Dendritic cell treated with granulocyte-macrophage colony-stimulating factor and Interleukin-4, amounts not matched to agents 40 ng/mL and 50 ng/mL, for 4 days (primary cell): Measurements from ENCODE around the gene TFF1.
A peak's percentile ranks its signal among the peaks of the same experiment; 100 is the strongest.

Experiments
- H3K27ac Mint-ChIP-seq: one replicate; pipeline ENCODE4 v1.8.0; 2022; ENCODE audit warnings: mild to moderate bottlenecking, mixed read lengths
- H3K27me3 Mint-ChIP-seq: one replicate; pipeline ENCODE4 v1.8.0; 2022; ENCODE audit warnings: mild to moderate bottlenecking, mixed read lengths
- H3K36me3 Mint-ChIP-seq: one replicate; pipeline ENCODE4 v1.8.0; 2022; ENCODE audit warnings: low read depth, mixed read lengths
- H3K4me1 Mint-ChIP-seq: one replicate; pipeline ENCODE4 v1.8.0; 2022; ENCODE audit warnings: low read depth, mixed read lengths
- H3K4me3 Mint-ChIP-seq: one replicate; pipeline ENCODE4 v1.8.0; 2022; ENCODE audit warnings: mild to moderate bottlenecking, moderate library complexity, mixed read lengths
- H3K9me3 Mint-ChIP-seq: one replicate; pipeline ENCODE4 v1.8.0; 2022; ENCODE audit warnings: mixed read lengths
- intact Hi-C: fragments of 100-400 bp; cut with micrococcal nuclease; formaldehyde crosslinking; loops from one replicate; pipeline ENCODE4 v1.15.0; 2022

The TFF1 gene

DNA sequence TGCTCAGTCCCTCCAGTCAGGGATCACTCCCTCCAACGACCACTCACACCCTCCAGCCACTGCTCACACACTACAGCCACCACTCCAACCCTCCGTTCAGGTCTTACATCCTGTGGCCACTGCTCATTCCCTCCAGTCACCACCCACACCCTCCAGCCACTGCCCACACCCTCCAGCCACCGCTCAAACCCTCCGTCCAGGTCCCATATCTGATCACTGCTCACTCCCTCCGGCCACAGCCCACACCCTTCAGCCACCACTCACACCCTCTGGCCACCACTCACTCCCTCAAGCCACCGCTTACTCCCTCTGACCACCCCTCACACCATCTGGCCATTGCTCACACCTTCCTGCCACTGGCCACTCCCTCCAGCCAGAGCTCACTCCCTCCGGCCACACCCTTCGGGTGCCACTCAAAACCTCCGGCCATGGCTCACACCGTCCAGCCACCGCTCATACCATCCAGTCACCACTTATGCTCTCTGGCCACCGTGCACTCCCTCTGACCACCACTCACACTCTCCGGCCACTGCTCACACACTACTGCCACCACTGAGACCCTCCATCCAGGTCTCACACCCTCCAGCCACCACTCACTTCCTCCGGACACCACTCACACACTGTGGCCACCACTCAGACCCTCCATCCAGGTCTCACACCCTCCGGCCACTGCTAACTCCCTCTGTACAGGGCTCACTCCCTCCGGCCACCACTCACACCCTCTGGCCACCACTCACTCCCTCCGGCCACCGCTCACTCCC, 4.7 kb upstream of the TFF1 start:
- Mint-ChIP-seq H3K4me1 (no peaks in the 10 kb centered on the region), H3K9me3 (no peaks in the 10 kb centered on the region), H3K27me3 (peaks cover 11% of the 10 kb centered on the region), H3K36me3 (no peaks in the 10 kb centered on the region), H3K27ac (peak overlapping the region; percentile 1), H3K4me3 (no peak overlapping the region)
- intact Hi-C loops: no loop called here

DNA sequence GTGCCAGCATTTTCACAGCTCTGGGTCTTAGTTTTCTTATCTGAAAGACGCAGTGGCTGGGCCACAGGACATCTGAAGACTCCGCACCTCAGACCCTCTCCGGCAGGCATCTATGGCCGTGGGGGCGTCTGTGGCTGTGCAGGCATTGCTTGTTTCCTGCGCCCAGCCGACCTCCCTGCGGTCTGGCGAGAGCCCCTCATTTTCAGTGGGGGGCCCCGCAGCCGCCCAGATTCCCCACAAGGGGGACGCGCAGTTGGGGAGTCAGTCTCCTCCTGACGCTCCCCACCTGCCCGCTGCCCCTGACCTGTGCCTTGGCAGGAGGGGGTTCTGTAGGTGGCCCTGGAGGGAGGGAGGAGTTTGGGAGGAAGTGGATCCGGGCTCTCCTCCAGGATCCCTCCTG, 3.5 kb upstream of the TFF1 start:
- peaks cover 6% of the 10 kb centered on the region for H3K27me3 Mint-ChIP-seq
- H3K27ac Mint-ChIP-seq: no peak overlapping the region
- no peaks in the 10 kb centered on the region for H3K4me1 Mint-ChIP-seq
- no peaks in the 10 kb centered on the region for H3K9me3 Mint-ChIP-seq
- H3K4me3 Mint-ChIP-seq: no peak overlapping the region
- intact Hi-C loops: no loop called here
- no peaks in the 10 kb centered on the region for H3K36me3 Mint-ChIP-seq

DNA sequence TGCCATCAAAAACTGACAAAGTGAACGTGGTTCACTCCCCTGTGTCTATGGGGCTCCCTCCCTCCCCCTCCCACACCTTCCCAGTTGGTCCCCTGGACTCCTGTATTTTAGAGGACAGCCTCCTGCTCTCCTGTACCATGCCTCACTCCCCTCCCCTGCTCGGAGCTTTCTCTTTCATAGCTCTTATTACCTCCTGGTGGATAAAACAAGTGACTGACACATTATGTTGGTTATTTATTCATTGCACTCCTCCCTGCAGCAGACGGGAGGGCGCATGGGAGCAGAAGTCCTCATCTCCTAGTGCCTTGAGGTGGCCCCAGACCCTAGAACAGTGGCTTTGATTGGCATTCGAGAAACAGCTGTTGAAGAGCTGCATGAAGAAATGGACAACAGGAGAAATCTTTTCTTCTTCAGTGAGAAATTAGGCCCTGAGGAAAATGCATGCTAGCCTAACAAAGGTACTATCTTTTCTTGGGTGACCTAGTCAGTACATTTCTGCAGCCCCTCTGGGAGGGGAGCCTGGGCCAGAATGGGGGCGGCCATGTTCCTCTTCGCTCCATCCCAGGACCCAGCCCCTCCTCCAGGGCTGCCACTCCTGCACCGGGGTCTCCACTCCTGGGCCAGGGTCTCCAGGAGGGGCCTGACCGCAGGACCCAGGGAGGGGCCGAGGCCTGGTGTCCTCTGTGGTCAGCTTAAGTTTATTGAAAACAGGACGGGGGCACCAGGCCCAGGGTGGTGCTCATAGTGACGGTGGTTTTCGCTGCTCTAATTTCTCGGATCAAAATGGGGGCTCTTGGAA, 1.2 kb upstream of the TFF1 start:
- H3K27ac Mint-ChIP-seq: no peak overlapping the region
- H3K4me1 Mint-ChIP-seq: peaks cover 10% of the 10 kb centered on the region
- intact Hi-C loops: no loop called here
- H3K4me3 Mint-ChIP-seq: no peak overlapping the region
- no peaks in the 10 kb centered on the region for H3K9me3 Mint-ChIP-seq
- H3K36me3 Mint-ChIP-seq: no peaks in the 10 kb centered on the region
- H3K27me3 Mint-ChIP-seq: peaks cover 17% of the 10 kb centered on the region

- no peak overlapping the region for H3K4me3 Mint-ChIP-seq
- H3K4me1 Mint-ChIP-seq: peaks cover 10% of the 10 kb centered on the region
- H3K36me3 Mint-ChIP-seq: no peaks in the 10 kb centered on the region
- no peaks in the 10 kb centered on the region for H3K9me3 Mint-ChIP-seq
- no peak overlapping the region for H3K27ac Mint-ChIP-seq
- H3K27me3 Mint-ChIP-seq: peaks cover 16% of the 10 kb centered on the region
- intact Hi-C loops: no loop called here
These were observed 565 bp downstream of the TFF1 start for GRCh38 chr21:42365770-42366169.

DNA sequence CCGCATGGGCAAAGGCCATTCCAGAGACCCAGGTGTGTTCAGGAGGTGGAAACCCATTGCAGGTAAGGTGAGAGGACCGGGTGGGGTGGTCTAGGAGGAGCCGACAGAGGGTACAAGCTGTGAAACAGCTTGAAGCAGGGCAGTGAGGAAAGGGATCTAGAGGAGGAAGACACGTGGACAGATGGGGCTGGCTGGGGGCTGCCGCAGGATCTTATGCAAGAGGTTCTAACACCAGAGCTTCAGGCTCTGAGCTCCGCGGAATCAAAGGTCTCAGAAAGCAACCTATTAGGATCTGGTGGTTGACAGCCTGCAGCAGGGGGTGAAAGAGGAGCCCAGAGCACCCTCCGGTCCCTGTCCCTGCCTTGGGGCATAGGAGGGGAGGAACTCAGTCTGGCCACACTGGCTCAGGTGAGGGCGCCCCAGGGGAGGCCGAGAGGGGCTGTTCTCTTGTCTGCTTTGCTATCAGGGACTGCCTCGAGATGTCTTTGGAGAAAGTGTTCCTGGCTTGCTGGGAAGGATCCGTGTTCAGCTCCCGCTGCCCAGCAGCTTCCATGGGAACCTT, 1.9 kb downstream of the TFF1 start:
- Mint-ChIP-seq H3K9me3 (no peaks in the 10 kb centered on the region), H3K4me3 (no peak overlapping the region), H3K27ac (no peak overlapping the region), H3K27me3 (peaks cover 14% of the 10 kb centered on the region), H3K4me1 (peaks cover 10% of the 10 kb centered on the region), H3K36me3 (no peaks in the 10 kb centered on the region)
- intact Hi-C loops: no loop called here

GRCh38 chr21:42363312-42363711, 3.0 kb downstream of the TFF1 start:
- Mint-ChIP-seq H3K4me3 (no peak overlapping the region), H3K27me3 (peaks cover 14% of the 10 kb centered on the region), H3K9me3 (no peaks in the 10 kb centered on the region), H3K27ac (no peak overlapping the region), H3K36me3 (no peaks in the 10 kb centered on the region), H3K4me1 (peaks cover 10% of the 10 kb centered on the region)
- intact Hi-C loops: no loop called here

DNA sequence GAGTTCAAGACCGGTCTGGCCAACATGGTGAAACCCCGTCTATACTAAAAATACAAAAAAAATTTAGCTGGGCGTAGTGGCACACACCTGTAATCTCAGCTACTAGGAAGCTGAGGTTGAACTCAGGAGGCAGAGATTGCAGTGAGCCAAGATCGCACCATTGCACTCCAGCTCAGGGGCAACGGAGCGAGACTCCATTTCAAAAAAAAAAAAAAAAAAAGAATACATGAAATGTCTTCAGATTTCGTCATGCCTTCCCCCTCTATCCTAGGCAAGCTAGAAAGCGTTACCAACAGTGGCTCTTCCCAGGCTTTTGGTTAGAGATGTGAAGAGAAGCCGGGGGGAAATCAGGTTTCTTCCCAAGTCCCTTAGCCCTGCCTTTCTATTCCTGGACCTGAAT, 3.6 kb downstream of the TFF1 start:
- no peak overlapping the region for H3K4me3 Mint-ChIP-seq
- H3K4me1 Mint-ChIP-seq: peaks cover 10% of the 10 kb centered on the region
- H3K27me3 Mint-ChIP-seq: peaks cover 14% of the 10 kb centered on the region
- intact Hi-C loops: no loop called here
- H3K27ac Mint-ChIP-seq: no peak overlapping the region
- no peaks in the 10 kb centered on the region for H3K9me3 Mint-ChIP-seq
- no peaks in the 10 kb centered on the region for H3K36me3 Mint-ChIP-seq

- Mint-ChIP-seq H3K4me3 (no peak overlapping the region), H3K9me3 (no peaks in the 10 kb centered on the region), H3K36me3 (no peaks in the 10 kb centered on the region), H3K4me1 (peaks cover 10% of the 10 kb centered on the region), H3K27me3 (peaks cover 14% of the 10 kb centered on the region), H3K27ac (no peak overlapping the region)
- intact Hi-C loops: no loop called here
These were observed 4.1 kb downstream of the TFF1 start for GRCh38 chr21:42362198-42362597.

GRCh38 chr21:42361286-42361685, 5.0 kb downstream of the TFF1 start:
- Mint-ChIP-seq H3K4me1 (peaks cover 10% of the 10 kb centered on the region), H3K4me3 (no peak overlapping the region), H3K9me3 (no peaks in the 10 kb centered on the region), H3K36me3 (no peaks in the 10 kb centered on the region), H3K27ac (no peak overlapping the region), H3K27me3 (peaks cover 14% of the 10 kb centered on the region)
- intact Hi-C loops: no loop called here

DNA sequence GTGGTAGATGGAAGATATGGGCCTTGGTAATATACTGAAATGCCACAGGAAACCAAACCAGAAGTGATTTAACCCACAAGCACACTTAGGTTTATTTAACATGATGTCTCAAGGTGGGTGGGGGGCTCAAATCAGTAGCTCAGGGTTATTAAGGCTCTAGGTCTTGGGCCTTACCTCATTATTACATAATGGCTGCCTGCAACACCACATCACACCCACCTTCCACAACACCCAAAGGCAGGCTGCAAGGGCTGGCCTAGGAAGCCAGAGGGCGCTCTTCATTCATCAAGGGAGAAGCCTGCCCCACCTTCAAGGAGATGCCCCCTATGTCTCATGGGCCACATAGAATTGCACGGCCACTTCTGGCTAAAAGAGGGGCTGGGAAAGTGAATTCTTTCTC, 6.0 kb downstream of the TFF1 start:
- peaks cover 14% of the 10 kb centered on the region for H3K27me3 Mint-ChIP-seq
- peaks cover under 1% of the 10 kb centered on the region for H3K9me3 Mint-ChIP-seq
- no peak overlapping the region for H3K4me3 Mint-ChIP-seq
- no peaks in the 10 kb centered on the region for H3K36me3 Mint-ChIP-seq
- intact Hi-C loops: no loop called here
- H3K27ac Mint-ChIP-seq: no peak overlapping the region
- peaks cover 10% of the 10 kb centered on the region for H3K4me1 Mint-ChIP-seq

DNA sequence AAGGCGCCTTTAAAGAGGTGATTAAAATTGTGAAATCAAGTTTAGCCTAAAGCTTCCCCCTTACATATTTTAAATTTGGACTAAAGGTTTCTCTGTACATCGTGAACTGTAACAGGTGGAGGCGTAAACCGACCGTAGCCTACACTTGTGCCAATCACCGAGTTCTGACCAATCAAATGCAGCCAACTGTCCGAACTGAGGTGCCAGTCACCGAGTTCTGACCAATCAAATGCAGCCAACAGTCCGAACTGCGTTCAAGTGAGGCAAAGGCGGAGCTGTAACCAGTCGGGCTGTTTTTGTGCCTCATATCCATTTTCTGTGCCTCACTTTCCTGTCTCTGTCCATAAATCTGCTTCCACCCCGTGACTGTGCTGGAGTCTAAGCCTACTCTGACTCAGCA, 7.4 kb downstream of the TFF1 start:
- intact Hi-C loops: no loop called here
- H3K27ac Mint-ChIP-seq: no peak overlapping the region
- H3K36me3 Mint-ChIP-seq: no peaks in the 10 kb centered on the region
- H3K27me3 Mint-ChIP-seq: peaks cover 5% of the 10 kb centered on the region
- H3K4me1 Mint-ChIP-seq: peaks cover 2% of the 10 kb centered on the region
- H3K9me3 Mint-ChIP-seq: peaks cover 11% of the 10 kb centered on the region
- no peak overlapping the region for H3K4me3 Mint-ChIP-seq

GRCh38 chr21:42358261-42358660, 8.1 kb downstream of the TFF1 start:
- no peaks in the 10 kb centered on the region for H3K4me1 Mint-ChIP-seq
- H3K27me3 Mint-ChIP-seq: peaks cover 6% of the 10 kb centered on the region
- intact Hi-C loops: no loop called here
- no peak overlapping the region for H3K27ac Mint-ChIP-seq
- no peaks in the 10 kb centered on the region for H3K36me3 Mint-ChIP-seq
- peaks cover 16% of the 10 kb centered on the region for H3K9me3 Mint-ChIP-seq
- H3K4me3 Mint-ChIP-seq: no peak overlapping the region

- no peak overlapping the region for H3K27ac Mint-ChIP-seq
- H3K27me3 Mint-ChIP-seq: peaks cover 6% of the 10 kb centered on the region
- H3K36me3 Mint-ChIP-seq: no peaks in the 10 kb centered on the region
- no peak overlapping the region for H3K4me3 Mint-ChIP-seq
- intact Hi-C loops: no loop called here
- H3K4me1 Mint-ChIP-seq: no peaks in the 10 kb centered on the region
- H3K9me3 Mint-ChIP-seq: peaks cover 18% of the 10 kb centered on the region
These were observed 9.0 kb downstream of the TFF1 start for GRCh38 chr21:42357307-42357706.

GRCh38 chr21:42356650-42357049, 9.7 kb downstream of the TFF1 start:
- H3K36me3 Mint-ChIP-seq: no peaks in the 10 kb centered on the region
- intact Hi-C loops: no loop called here
- H3K4me3 Mint-ChIP-seq: no peak overlapping the region
- no peaks in the 10 kb centered on the region for H3K4me1 Mint-ChIP-seq
- peaks cover 3% of the 10 kb centered on the region for H3K27me3 Mint-ChIP-seq
- no peak overlapping the region for H3K27ac Mint-ChIP-seq
- peaks cover 18% of the 10 kb centered on the region for H3K9me3 Mint-ChIP-seq
